Smooth muscle cell of bladder (primary cell): ENCODE data around the gene TP53TG3C. TPM values are rescaled to one million over a fixed set of nuclear protein-coding genes. Genes with fewer than 3 reads are reported as not detected.

ENCODE experiments used
- total RNA-seq: library from RNA; depleted of rRNA; stranded (reverse); fragments of >200 nt; gene quantifications from 2 replicates; pipeline ENCODE4 v1.2.3, GENCODE V29; 2014

TP53TG3C gene
- not detected in 2 replicates for total RNA-seq

GRCh38 chr16:33193926-33194325 lies at the start of gene TP53TG3C:
TSS of gene TP53TG3C (plus strand) at chr16:33194226. CDS start at chr16:33194294, 68 bp downstream.

Other genes with a start within 250 kb of the TP53TG3C start
- under 0.01 TPM in 1 of 2 replicates, not detected in the other for gene TP53TG3E, start 110.1 kb downstream of the TP53TG3C start, total RNA-seq
- gene TP53TG3B, start 166.6 kb downstream of the TP53TG3C start, total RNA-seq = not detected in 2 replicates